GM12878 (cell line): Measurements from ENCODE around the gene GRIN2C. TPM values are rescaled to one million over a fixed set of nuclear protein-coding genes. Genes with fewer than 3 reads are reported as not detected.

Experiments
- ATAC-seq: fragments of 200-7000 bp; cut with Tn5 transposase; 3 replicates; pipeline ENCODE4 v1.9.1; 2020; ENCODE audit warnings: mild to moderate bottlenecking, moderate library complexity
- BruUV-seq: library from RNA; stranded (reverse); fragments of 400-500 nt; replicated peaks from 2 replicates; lab custom pipeline; 2021; lab: Mats Ljungman, UMichigan
- CTCF ChIA-PET: fragments of 300-600 bp; sonication (Branson Sonifier 250); formaldehyde crosslinking; extraction: SDS; loops from one replicate; lab custom pipeline; 2021; ENCODE audit warnings: inconsistent platforms; lab: Yijun Ruan, JAX
- POLR2A ChIA-PET: fragments of 350-600 bp; formaldehyde crosslinking; extraction: SDS; loops from one replicate; lab custom pipeline; 2021; ENCODE audit warnings: inconsistent platforms; lab: Charles Lee
- RAD21 ChIA-PET: fragments of 300-600 bp; sonication (Branson Sonifier 250); formaldehyde crosslinking; loops from one replicate; lab custom pipeline; 2023; ENCODE audit warnings: antibody characterized with exemption; ENCODE audit not compliant: unreplicated experiment; lab: Charles Lee
- SMC1A ChIA-PET: fragments of 300-600 bp; sonication (Branson Sonifier 250); formaldehyde crosslinking; loops from one replicate; lab custom pipeline; 2023; ENCODE audit not compliant: unreplicated experiment, uncharacterized antibody; lab: Charles Lee
- DNase-seq: peaks from one replicate; pipeline ENCODE4 v3.0.0-alpha.2; 2011; ENCODE audit warnings: low read depth, low spot score
- FAIRE-seq: peaks from 3 replicates; lab custom pipeline; 2011; peaks lifted over from hg19 to GRCh38; lab: Jason Lieb, UNC
- H2AFZ ChIP-seq: 2 replicates; pipeline ENCODE4 v1.6.0; 2011; ENCODE audit warnings: low read depth, low read length, control low read depth; ENCODE audit not compliant: control insufficient read depth
- H3K27ac ChIP-seq: 2 replicates; pipeline ENCODE4 v1.5.1; 2011; ENCODE audit warnings: control low read depth; ENCODE audit not compliant: control insufficient read depth, insufficient read depth
- H3K27me3 ChIP-seq, 2 experiments: replicated peaks in 1 of 2; 2 replicates each; pipeline versions ENCODE4 v1.6.0 to v1.6.1; 2011; ENCODE audit warnings: low read length in 1 of 2; ENCODE audit not compliant: control insufficient read depth in 2 of 2, insufficient read depth in 2 of 2
- H3K36me3 ChIP-seq, 2 experiments: 2 replicates each; pipeline ENCODE4 v1.5.1; 2011; ENCODE audit warnings: low read length in 1 of 2; ENCODE audit not compliant: control insufficient read depth in 2 of 2, insufficient read depth in 2 of 2
- H3K4me1 ChIP-seq: 2 replicates; pipeline ENCODE4 v1.6.1; 2011; ENCODE audit warnings: mild to moderate bottlenecking, low read length, moderate library complexity, mixed read lengths; ENCODE audit not compliant: control insufficient read depth, insufficient read depth
- H3K4me2 ChIP-seq: 2 replicates; pipeline ENCODE4 v1.6.0; 2011; ENCODE audit warnings: control low read depth; ENCODE audit not compliant: control insufficient read depth, insufficient read depth
- H3K4me3 ChIP-seq: fragments of 200-600 bp; sonication (generic); 2 replicates; pipeline ENCODE4 v1.5.1; 2016
- H3K79me2 ChIP-seq: 2 replicates; pipeline ENCODE4 v1.6.0; 2011; ENCODE audit warnings: low read length; ENCODE audit not compliant: control insufficient read depth, insufficient read depth
- H3K9ac ChIP-seq: 2 replicates; pipeline ENCODE4 v1.8.0; 2011; ENCODE audit warnings: low read length, control low read depth, mixed read lengths; ENCODE audit not compliant: control insufficient read depth, insufficient read depth
- H3K9me3 ChIP-seq: replicated peaks from 3 replicates; pipeline ENCODE4 v1.5.1; 2011; ENCODE audit warnings: mild to moderate bottlenecking, low read length; ENCODE audit not compliant: control insufficient read depth, insufficient read depth
- H4K20me1 ChIP-seq: 2 replicates; pipeline ENCODE4 v1.6.0; 2011; ENCODE audit not compliant: control insufficient read depth, insufficient read depth
- BMI1 ChIP-seq: fragments of 450-650 bp; IDR thresholded peaks from 2 replicates; pipeline ENCODE4 v1.6.1; 2016; ENCODE audit warnings: mild to moderate bottlenecking, moderate library complexity, borderline replicate concordance
- CREB1 ChIP-seq: IDR thresholded peaks from 2 replicates; pipeline ENCODE4 v1.6.1; 2012; ENCODE audit warnings: low read depth, mild to moderate bottlenecking, inconsistent platforms
- EED ChIP-seq: sonication (generic); IDR thresholded peaks from 2 replicates; pipeline ENCODE4 v1.6.1; 2016; ENCODE audit warnings: antibody characterized with exemption, low read depth
- KAT2A ChIP-seq: conservative IDR thresholded peaks from 2 replicates; pipeline ENCODE4 v1.6.1; 2011; ENCODE audit warnings: low read depth, low read length; ENCODE audit not compliant: control insufficient read depth
- MYC ChIP-seq: IDR thresholded peaks from 2 replicates; pipeline ENCODE4 v1.6.1; 2011; ENCODE audit warnings: mild to moderate bottlenecking, low read length, moderate library complexity, inconsistent platforms; ENCODE audit not compliant: insufficient read depth, insufficient replicate concordance, insufficient read length, severe bottlenecking
- NR2F1 ChIP-seq: fragments of 450-650 bp; conservative IDR thresholded peaks from 2 replicates; pipeline ENCODE4 v1.6.1; 2017; ENCODE audit warnings: mild to moderate bottlenecking
- PAX8 ChIP-seq: fragments of 450-650 bp; IDR thresholded peaks from 2 replicates; pipeline ENCODE4 v1.6.1; 2017; ENCODE audit warnings: mild to moderate bottlenecking, moderate library complexity
- SP1 ChIP-seq: IDR thresholded peaks from one replicate; pipeline ENCODE4 v1.6.1; 2011; ENCODE audit warnings: low read depth, low read length
- TCF12 ChIP-seq: IDR thresholded peaks from 2 replicates; pipeline ENCODE4 v1.6.1; 2011; ENCODE audit warnings: low read depth, mild to moderate bottlenecking, low read length
- ZNF274 ChIP-seq: IDR thresholded peaks from one replicate; pipeline ENCODE4 v1.8.0; 2011; ENCODE audit not compliant: insufficient read length, insufficient read depth
- WGBS: methylation state at CpG from one replicate; pipeline ENCODE4 v1.1.6; 2016; ENCODE audit warnings: low lambda C conversion rate; ENCODE audit not compliant: insufficient replicate concordance, insufficient coverage; ENCODE audit errors: missing lambda C conversion rate; 5-methylcytosine and 5-hydroxymethylcytosine counted together
- in situ Hi-C: fragments of 300-500 bp; cut with MboI; formaldehyde crosslinking; loops from 9 replicates; pipeline ENCODE4 v1.14.3; 2018; ENCODE audit warnings: mixed read lengths
- intact Hi-C: fragments of 100-400 bp; cut with micrococcal nuclease; formaldehyde crosslinking; loops from one replicate; pipeline ENCODE4 v1.14.2; 2022; ENCODE audit not compliant: unreplicated experiment
- polyA plus RNA-seq, 11 experiments: library from polyadenylated mRNA; depleted of rRNA in 4 of 11; unstranded in 6 of 11; stranded (reverse) in 5 of 11; fragments of >200 nt; fragmentation: Nextera tagmentation in 4 of 11; fragmentation: Illumina TruSeq in 1 of 11; extraction: Ambion mirVana in 4 of 11; extraction: Trizol in 1 of 11; gene quantifications; 1 replicate in 1 of 11; 2 replicates in 10 of 11; pipeline versions ENCODE4 v1.2.1 to v1.2.3, GENCODE V29; 2011 to 2016; ENCODE audit warnings: inconsistent platforms in 2 of 11, missing spikeins in 2 of 11, low read depth in 1 of 11
- total RNA-seq, 4 experiments: library from RNA; depleted of rRNA in 3 of 4; stranded (reverse); fragments of >200 nt in 3 of 4; fragmentation: Illumina TruSeq in 1 of 4; extraction: Trizol in 1 of 4; gene quantifications; 2 replicates each; pipeline versions ENCODE4 v1.2.1 to v1.2.3, GENCODE V29; 2013 to 2021
- TF ChIP-seq, protein P1 (sequence below): IDR thresholded peaks from 2 replicates; pipeline ENCODE4 v1.6.1; 2012; ENCODE audit warnings: improper control_type of control experiment, low read depth, low read length; ENCODE audit not compliant: insufficient replicate concordance
- TF ChIP-seq, protein P2 (sequence below), 3 experiments: IDR thresholded peaks in 2 of 3; conservative IDR thresholded peaks in 1 of 3; 2 replicates each; pipeline ENCODE4 v1.5.1; 2011; ENCODE audit warnings: low read depth in 3 of 3, low read length in 3 of 3, mild to moderate bottlenecking in 3 of 3, control low read depth in 2 of 3, moderate library complexity in 2 of 3, inconsistent platforms in 1 of 3, mixed read lengths in 1 of 3; ENCODE audit not compliant: control insufficient read depth in 2 of 3, insufficient read depth in 1 of 3; ENCODE audit errors: extremely low read depth in 1 of 3
- TF ChIP-seq, protein P3 (sequence below): fragments of 450-650 bp; IDR thresholded peaks from 2 replicates; pipeline ENCODE4 v1.6.1; 2017; ENCODE audit warnings: antibody characterized with exemption, mild to moderate bottlenecking, moderate library complexity

The GRIN2C gene
- total and polyA plus RNA-seq, 10 of the 15 experiments (the other 5 are each of a cell fraction or from before 2014, with no cell fraction given) = 0.01 to 0.20 (median 0.11) TPM; not detected in 2

DNA sequence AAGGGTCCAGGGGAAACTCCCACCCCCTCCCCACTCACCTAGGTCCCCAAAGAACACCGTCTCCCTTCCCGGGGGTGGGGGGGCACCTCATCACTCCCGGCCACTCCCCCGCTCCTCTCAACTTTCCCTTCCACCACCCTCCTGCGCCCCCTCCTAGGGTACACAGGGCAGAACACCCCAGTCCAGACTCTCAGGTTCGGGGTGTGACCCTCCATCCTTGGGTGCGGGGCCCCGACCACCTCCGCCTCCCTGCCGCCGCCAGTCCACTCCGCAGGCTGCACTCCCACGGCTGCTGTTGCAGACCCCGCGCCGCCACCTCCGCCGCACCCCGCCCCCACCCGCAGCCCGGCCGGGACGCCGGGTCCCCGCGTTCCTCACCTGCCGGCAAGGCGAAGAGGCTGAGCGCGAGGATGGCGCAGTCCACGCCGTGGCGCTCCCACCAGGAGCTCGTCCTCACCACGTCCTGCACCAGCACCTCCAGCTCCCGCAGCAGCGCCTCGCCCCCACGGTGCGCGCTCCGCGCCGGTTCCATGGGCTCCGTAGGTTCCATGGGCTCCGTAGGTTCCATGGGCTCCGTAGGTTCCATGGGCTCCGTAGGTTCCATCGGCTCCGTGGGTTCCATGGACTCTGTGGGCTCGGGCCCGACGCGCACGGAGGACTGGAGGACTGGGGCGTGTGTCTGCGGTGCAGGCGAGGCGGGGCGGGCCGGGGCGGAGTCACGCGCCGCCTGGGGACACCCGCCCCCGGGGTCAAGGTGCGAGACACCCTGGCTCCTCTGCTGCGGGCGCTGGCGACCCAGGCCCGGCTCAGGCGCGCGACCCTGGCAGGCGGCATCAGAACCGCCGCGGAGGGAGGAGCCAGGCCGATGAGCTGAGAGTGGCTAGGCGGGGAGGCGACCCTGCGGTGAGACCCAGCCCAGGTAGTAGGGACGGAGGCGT, 33.6 kb upstream of the GRIN2C start, which contains the start of gene FADS6:
Gene FADS6 (minus strand): TSS at position 660 of the 938 bp plus-strand sequence. CDS start 38 bp downstream, at position 622.
- Histone ChIP-seq H3K4me2 (no peak within 1 kb of the TSS), H3K36me3 (no peaks in the 10 kb centered on the region), H3K9ac (no peak within 1 kb of the TSS), H2AFZ (no peak within 1 kb of the TSS), H3K79me2 (no peaks in the 10 kb centered on the region), H4K20me1 (no peaks in the 10 kb centered on the region), H3K4me3 (no peak within 1 kb of the TSS), H3K9me3 (no peaks in the 10 kb centered on the region), H3K27me3 (peaks cover 4 to 9% of the 10 kb centered on the region in 2 experiments), H3K4me1 (no peaks in the 10 kb centered on the region), H3K27ac (no peak within 1 kb of the TSS)
- no peak for ATAC-seq
- no peak for DNase-seq
- SMC1A ChIA-PET = no interaction called here
- in situ Hi-C loops = no loop called here
- no TSS peak for BruUV-seq
- RAD21 ChIA-PET = no interaction called here
- POLR2A ChIA-PET = no interaction called here
- CTCF ChIA-PET = interaction anchor here (1.5 kb wide), 1 partner anchor 67 kb away, joined by 3 read pairs; no protein-coding TSS in a partner anchor
- 28% methylated on average over 59 of the region's 86 CpGs for WGBS
- intact Hi-C loops = no loop called here
- FAIRE-seq = no peak
- no peak for TF ChIP-seq PAX8
- TF ChIP-seq CREB1 = no peak
- no peak for TF ChIP-seq TCF12
- no peak for TF ChIP-seq ZNF274
- TF ChIP-seq KAT2A = no peak
- no peak for TF ChIP-seq BMI1
- TF ChIP-seq, protein P1, sequence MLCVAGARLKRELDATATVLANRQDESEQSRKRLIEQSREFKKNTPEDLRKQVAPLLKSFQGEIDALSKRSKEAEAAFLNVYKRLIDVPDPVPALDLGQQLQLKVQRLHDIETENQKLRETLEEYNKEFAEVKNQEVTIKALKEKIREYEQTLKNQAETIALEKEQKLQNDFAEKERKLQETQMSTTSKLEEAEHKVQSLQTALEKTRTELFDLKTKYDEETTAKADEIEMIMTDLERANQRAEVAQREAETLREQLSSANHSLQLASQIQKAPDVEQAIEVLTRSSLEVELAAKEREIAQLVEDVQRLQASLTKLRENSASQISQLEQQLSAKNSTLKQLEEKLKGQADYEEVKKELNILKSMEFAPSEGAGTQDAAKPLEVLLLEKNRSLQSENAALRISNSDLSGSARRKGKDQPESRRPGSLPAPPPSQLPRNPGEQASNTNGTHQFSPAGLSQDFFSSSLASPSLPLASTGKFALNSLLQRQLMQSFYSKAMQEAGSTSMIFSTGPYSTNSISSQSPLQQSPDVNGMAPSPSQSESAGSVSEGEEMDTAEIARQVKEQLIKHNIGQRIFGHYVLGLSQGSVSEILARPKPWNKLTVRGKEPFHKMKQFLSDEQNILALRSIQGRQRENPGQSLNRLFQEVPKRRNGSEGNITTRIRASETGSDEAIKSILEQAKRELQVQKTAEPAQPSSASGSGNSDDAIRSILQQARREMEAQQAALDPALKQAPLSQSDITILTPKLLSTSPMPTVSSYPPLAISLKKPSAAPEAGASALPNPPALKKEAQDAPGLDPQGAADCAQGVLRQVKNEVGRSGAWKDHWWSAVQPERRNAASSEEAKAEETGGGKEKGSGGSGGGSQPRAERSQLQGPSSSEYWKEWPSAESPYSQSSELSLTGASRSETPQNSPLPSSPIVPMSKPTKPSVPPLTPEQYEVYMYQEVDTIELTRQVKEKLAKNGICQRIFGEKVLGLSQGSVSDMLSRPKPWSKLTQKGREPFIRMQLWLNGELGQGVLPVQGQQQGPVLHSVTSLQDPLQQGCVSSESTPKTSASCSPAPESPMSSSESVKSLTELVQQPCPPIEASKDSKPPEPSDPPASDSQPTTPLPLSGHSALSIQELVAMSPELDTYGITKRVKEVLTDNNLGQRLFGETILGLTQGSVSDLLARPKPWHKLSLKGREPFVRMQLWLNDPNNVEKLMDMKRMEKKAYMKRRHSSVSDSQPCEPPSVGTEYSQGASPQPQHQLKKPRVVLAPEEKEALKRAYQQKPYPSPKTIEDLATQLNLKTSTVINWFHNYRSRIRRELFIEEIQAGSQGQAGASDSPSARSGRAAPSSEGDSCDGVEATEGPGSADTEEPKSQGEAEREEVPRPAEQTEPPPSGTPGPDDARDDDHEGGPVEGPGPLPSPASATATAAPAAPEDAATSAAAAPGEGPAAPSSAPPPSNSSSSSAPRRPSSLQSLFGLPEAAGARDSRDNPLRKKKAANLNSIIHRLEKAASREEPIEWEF = no peak
- TF ChIP-seq, protein P2, sequence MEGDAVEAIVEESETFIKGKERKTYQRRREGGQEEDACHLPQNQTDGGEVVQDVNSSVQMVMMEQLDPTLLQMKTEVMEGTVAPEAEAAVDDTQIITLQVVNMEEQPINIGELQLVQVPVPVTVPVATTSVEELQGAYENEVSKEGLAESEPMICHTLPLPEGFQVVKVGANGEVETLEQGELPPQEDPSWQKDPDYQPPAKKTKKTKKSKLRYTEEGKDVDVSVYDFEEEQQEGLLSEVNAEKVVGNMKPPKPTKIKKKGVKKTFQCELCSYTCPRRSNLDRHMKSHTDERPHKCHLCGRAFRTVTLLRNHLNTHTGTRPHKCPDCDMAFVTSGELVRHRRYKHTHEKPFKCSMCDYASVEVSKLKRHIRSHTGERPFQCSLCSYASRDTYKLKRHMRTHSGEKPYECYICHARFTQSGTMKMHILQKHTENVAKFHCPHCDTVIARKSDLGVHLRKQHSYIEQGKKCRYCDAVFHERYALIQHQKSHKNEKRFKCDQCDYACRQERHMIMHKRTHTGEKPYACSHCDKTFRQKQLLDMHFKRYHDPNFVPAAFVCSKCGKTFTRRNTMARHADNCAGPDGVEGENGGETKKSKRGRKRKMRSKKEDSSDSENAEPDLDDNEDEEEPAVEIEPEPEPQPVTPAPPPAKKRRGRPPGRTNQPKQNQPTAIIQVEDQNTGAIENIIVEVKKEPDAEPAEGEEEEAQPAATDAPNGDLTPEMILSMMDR (IDR thresholded peaks at IDR 0.05 in 2 of 3, conservative IDR thresholded peaks at IDR 0.05 in 1 of 3; ENCODE audit: control insufficient read depth in 2 of 3, extremely low read depth in 1 of 3, insufficient read depth in 1 of 3, low read depth in 3 of 3, low read length in 3 of 3) = no peak
- TF ChIP-seq NR2F1 = no peak
- TF ChIP-seq EED = no peak
- TF ChIP-seq SP1 = no peak
- no peak for TF ChIP-seq MYC
- TF ChIP-seq, protein P3, sequence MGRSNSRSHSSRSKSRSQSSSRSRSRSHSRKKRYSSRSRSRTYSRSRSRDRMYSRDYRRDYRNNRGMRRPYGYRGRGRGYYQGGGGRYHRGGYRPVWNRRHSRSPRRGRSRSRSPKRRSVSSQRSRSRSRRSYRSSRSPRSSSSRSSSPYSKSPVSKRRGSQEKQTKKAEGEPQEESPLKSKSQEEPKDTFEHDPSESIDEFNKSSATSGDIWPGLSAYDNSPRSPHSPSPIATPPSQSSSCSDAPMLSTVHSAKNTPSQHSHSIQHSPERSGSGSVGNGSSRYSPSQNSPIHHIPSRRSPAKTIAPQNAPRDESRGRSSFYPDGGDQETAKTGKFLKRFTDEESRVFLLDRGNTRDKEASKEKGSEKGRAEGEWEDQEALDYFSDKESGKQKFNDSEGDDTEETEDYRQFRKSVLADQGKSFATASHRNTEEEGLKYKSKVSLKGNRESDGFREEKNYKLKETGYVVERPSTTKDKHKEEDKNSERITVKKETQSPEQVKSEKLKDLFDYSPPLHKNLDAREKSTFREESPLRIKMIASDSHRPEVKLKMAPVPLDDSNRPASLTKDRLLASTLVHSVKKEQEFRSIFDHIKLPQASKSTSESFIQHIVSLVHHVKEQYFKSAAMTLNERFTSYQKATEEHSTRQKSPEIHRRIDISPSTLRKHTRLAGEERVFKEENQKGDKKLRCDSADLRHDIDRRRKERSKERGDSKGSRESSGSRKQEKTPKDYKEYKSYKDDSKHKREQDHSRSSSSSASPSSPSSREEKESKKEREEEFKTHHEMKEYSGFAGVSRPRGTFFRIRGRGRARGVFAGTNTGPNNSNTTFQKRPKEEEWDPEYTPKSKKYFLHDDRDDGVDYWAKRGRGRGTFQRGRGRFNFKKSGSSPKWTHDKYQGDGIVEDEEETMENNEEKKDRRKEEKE = no peak
